ENCODE measurements around the gene TBCB.

DNA sequence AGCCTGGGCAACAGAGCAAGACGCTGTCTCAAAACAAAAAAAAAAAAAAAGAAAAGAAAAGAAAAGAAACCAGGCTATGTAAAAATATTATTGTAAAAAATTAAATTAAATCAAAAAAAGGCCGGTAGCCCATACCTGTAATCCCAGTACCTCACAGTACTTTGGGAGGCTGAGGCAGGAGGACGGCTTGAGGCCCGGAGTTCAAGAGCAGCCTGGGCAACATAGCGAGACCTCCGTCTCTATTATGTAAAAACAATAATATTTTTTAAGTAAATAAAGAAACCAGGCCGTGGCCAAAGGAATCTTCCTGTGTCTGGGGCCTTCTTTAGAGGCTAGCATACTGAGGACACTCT, 23.8 kb downstream of the TBCB start:
- TF ChIP-seq, protein P1, sequence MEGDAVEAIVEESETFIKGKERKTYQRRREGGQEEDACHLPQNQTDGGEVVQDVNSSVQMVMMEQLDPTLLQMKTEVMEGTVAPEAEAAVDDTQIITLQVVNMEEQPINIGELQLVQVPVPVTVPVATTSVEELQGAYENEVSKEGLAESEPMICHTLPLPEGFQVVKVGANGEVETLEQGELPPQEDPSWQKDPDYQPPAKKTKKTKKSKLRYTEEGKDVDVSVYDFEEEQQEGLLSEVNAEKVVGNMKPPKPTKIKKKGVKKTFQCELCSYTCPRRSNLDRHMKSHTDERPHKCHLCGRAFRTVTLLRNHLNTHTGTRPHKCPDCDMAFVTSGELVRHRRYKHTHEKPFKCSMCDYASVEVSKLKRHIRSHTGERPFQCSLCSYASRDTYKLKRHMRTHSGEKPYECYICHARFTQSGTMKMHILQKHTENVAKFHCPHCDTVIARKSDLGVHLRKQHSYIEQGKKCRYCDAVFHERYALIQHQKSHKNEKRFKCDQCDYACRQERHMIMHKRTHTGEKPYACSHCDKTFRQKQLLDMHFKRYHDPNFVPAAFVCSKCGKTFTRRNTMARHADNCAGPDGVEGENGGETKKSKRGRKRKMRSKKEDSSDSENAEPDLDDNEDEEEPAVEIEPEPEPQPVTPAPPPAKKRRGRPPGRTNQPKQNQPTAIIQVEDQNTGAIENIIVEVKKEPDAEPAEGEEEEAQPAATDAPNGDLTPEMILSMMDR (IDR thresholded peaks at IDR 0.05; ENCODE audit: low read depth, low read length, poor library complexity, severe bottlenecking): no peak
- no peak for TF ChIP-seq EZH2phosphoT487 (IDR thresholded peaks at IDR 0.05; ENCODE audit: borderline replicate concordance, low read length)

All from DOHH2 (cell line).